Activated CD4-positive, alpha-beta T cell treated with anti-CD3 and anti-CD28 coated beads for 36 hours (primary cell): Measurements from ENCODE around the gene DTNB. TPM values are rescaled to one million over a fixed set of nuclear protein-coding genes. Genes with fewer than 3 reads are reported as not detected.

Source experiments
- ATAC-seq: fragments of 200-7000 bp; cut with Tn5 transposase; one replicate; pipeline ENCODE4 v1.10.0; 2021; ENCODE audit warnings: mild to moderate bottlenecking, moderate library complexity
- CTCF ChIA-PET: fragments of 350-600 bp; sonication (Branson Sonifier 250); formaldehyde crosslinking; loops from one replicate; lab custom pipeline; 2021; ENCODE audit warnings: antibody characterized with exemption; lab: Charles Lee
- POLR2A ChIA-PET: fragments of 350-600 bp; sonication (Branson Sonifier 250); formaldehyde crosslinking; loops from one replicate; lab custom pipeline; 2021; ENCODE audit warnings: antibody characterized with exemption, inconsistent platforms; lab: Charles Lee
- DNase-seq: peaks from one replicate; pipeline ENCODE4 v3.0.0-alpha.2; 2020
- H3K27ac Mint-ChIP-seq: one replicate; pipeline ENCODE4 v1.8.0; 2021; ENCODE audit warnings: mixed read lengths
- H3K27me3 Mint-ChIP-seq: one replicate; pipeline ENCODE4 v1.8.0; 2021; ENCODE audit warnings: mixed read lengths
- H3K36me3 Mint-ChIP-seq: one replicate; pipeline ENCODE4 v1.8.0; 2021; ENCODE audit warnings: low read depth, mixed read lengths
- H3K4me1 Mint-ChIP-seq: one replicate; pipeline ENCODE4 v1.8.0; 2021; ENCODE audit warnings: mixed read lengths
- H3K4me3 Mint-ChIP-seq: one replicate; pipeline ENCODE4 v1.8.0; 2021; ENCODE audit warnings: mild to moderate bottlenecking, moderate library complexity, mixed read lengths
- H3K9me3 Mint-ChIP-seq: one replicate; pipeline ENCODE4 v1.8.0; 2021; ENCODE audit warnings: low read depth, mixed read lengths
- intact Hi-C, 2 experiments: fragments of 100-400 bp; cut with DNase I in 1 of 2; cut with micrococcal nuclease in 1 of 2; formaldehyde crosslinking; loops; one replicate each; pipeline versions ENCODE4 v1.14.2 to v1.15.1; 2022 to 2024; cut with DNase I, micrococcal nuclease
- total RNA-seq, 2 experiments: library from RNA; stranded (reverse); gene quantifications; one replicate each; pipeline ENCODE4 v1.2.3, GENCODE V29; 2021

DTNB gene
- total RNA-seq, 2 experiments from 2014 or later, result 17.1 to 33.5 TPM

GRCh38 chr2:25590921-25591505 lies 82.4 kb downstream of the DTNB start:
- no peaks in the 10 kb centered on the region for H3K27me3 Mint-ChIP-seq
- H3K36me3 Mint-ChIP-seq, result no peaks in the 10 kb centered on the region
- ChIA-PET POLR2A (no interaction called here), CTCF (interaction anchor here (0.7 to 2.7 kb wide), 4 partner anchors 16 to 903 kb away, joined by 3 to 14 read pairs (median 4); no protein-coding TSS in a partner anchor)
- H3K27ac Mint-ChIP-seq, result no peak overlapping the region
- intact Hi-C loops, result no loop called here
- peaks cover 32% of the 10 kb centered on the region for H3K4me1 Mint-ChIP-seq
- no peak overlapping the region for H3K4me3 Mint-ChIP-seq
- no peak for ATAC-seq
- H3K9me3 Mint-ChIP-seq, result no peaks in the 10 kb centered on the region
- DNase-seq, result no peak

GRCh38 chr2:25589676-25590205 lies 83.6 kb downstream of the DTNB start:
- Mint-ChIP-seq H3K4me3 (no peak overlapping the region), H3K27me3 (no peaks in the 10 kb centered on the region), H3K4me1 (peaks cover 32% of the 10 kb centered on the region), H3K27ac (no peak overlapping the region), H3K36me3 (no peaks in the 10 kb centered on the region), H3K9me3 (no peaks in the 10 kb centered on the region)
- ChIA-PET POLR2A (no interaction called here), CTCF (interaction anchor here (0.8 to 1.3 kb wide), 2 partner anchors 28 to 228 kb away, joined by 3 to 4 read pairs; no protein-coding TSS in a partner anchor)
- intact Hi-C loops, result no loop called here
- ATAC-seq (no peak), DNase-seq (no peak)

DNA sequence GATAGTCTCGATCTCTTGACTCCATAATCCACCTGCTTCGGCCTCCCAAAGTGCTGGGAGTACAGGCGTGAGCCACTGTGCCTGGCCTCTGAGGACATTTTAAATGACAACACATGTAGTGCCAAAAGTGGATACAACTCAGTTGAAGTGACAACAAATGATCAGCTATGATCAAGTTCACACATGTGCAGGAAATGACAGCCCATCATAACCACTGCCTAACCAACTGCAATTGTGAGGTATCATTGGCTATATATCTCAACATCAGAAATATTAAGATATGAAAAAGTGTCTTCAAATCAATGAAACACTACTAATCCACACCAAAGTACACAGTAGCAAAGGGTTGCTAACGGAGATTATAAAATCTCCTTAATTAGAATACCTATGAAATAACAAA lies 84.8 kb downstream of the DTNB start:
- ATAC-seq, result no peak
- DNase-seq, result no peak
- Mint-ChIP-seq H3K4me3 (no peak overlapping the region), H3K36me3 (no peaks in the 10 kb centered on the region), H3K9me3 (no peaks in the 10 kb centered on the region), H3K27me3 (no peaks in the 10 kb centered on the region), H3K27ac (no peak overlapping the region), H3K4me1 (peaks cover 30% of the 10 kb centered on the region)
- ChIA-PET POLR2A (no interaction called here), CTCF (interaction anchor here (1.0 kb wide), 1 partner anchor 742 kb away, joined by 4 read pairs; no protein-coding TSS in a partner anchor)
- intact Hi-C loops, result no loop called here

GRCh38 chr2:25587361-25587760 lies 86.0 kb downstream of the DTNB start:
- CTCF ChIA-PET, result interaction anchor here (1.1 kb wide), 1 partner anchor 11 kb away, joined by 4 read pairs; no protein-coding TSS in a partner anchor
- DNase-seq, result peak; percentile 66
- Mint-ChIP-seq H3K36me3 (no peaks in the 10 kb centered on the region), H3K27me3 (no peaks in the 10 kb centered on the region), H3K4me1 (peaks cover 24% of the 10 kb centered on the region), H3K4me3 (no peak overlapping the region), H3K9me3 (no peaks in the 10 kb centered on the region), H3K27ac (peak overlapping the region; percentile 55)
- POLR2A ChIA-PET, result interaction anchor here (0.5 kb wide), 1 partner anchor 274 kb away, joined by 5 read pairs; no protein-coding TSS in a partner anchor
- peak; percentile 52 for ATAC-seq
- intact Hi-C loops, result loop anchor here in 1 of 2 experiments (2.0 kb wide), 2 partner anchors 135 to 237 kb away; no protein-coding TSS in a partner anchor

GRCh38 chr2:25586726-25587144 lies 86.6 kb downstream of the DTNB start:
- peak overlapping the region; percentile 68 for H3K27ac Mint-ChIP-seq
- intact Hi-C loops, result loop anchor here (1.0 to 2.0 kb wide), 4 partner anchors 28 to 272 kb away; no protein-coding TSS in a partner anchor
- ChIA-PET CTCF (interaction anchor here (0.7 to 2.1 kb wide), 5 partner anchors 12 to 225 kb away, joined by 3 to 6 read pairs (median 3); no protein-coding TSS in a partner anchor), POLR2A (interaction anchor here (0.5 kb wide), 1 partner anchor 274 kb away, joined by 5 read pairs; no protein-coding TSS in a partner anchor)
- no peak overlapping the region for H3K4me3 Mint-ChIP-seq
- no peaks in the 10 kb centered on the region for H3K9me3 Mint-ChIP-seq
- H3K27me3 Mint-ChIP-seq, result no peaks in the 10 kb centered on the region
- H3K4me1 Mint-ChIP-seq, result peaks cover 18% of the 10 kb centered on the region
- peak; percentile 88 for ATAC-seq
- peak; percentile 65 for DNase-seq
- H3K36me3 Mint-ChIP-seq, result no peaks in the 10 kb centered on the region

DNA sequence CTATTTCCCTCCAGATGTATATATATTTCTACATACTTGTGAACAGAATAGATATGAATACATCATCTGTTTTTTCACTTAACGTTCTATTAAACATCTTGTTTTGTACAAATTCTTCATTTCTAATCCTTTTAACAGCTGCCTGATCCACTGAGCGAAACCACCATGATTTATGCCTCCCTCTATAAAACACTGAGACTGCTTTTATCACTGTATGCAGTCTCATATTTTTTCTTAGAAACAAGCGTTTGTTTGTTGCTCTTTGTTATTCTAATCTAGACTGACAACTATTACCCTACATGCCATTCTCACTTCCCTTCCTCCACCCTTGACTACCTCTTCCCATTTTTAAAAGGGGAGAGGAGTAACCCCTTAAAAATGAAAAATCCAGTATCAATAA lies 88.2 kb downstream of the DTNB start:
- no peak for DNase-seq
- Mint-ChIP-seq H3K9me3 (no peaks in the 10 kb centered on the region), H3K4me3 (no peak overlapping the region), H3K4me1 (peaks cover 16% of the 10 kb centered on the region), H3K27me3 (no peaks in the 10 kb centered on the region), H3K36me3 (no peaks in the 10 kb centered on the region), H3K27ac (no peak overlapping the region)
- CTCF ChIA-PET, result interaction anchor here (1.0 to 2.1 kb wide), 2 partner anchors 22 to 114 kb away, joined by 3 to 6 read pairs; no protein-coding TSS in a partner anchor
- ATAC-seq, result no peak
- POLR2A ChIA-PET, result no interaction called here
- intact Hi-C loops, result no loop called here

DNA sequence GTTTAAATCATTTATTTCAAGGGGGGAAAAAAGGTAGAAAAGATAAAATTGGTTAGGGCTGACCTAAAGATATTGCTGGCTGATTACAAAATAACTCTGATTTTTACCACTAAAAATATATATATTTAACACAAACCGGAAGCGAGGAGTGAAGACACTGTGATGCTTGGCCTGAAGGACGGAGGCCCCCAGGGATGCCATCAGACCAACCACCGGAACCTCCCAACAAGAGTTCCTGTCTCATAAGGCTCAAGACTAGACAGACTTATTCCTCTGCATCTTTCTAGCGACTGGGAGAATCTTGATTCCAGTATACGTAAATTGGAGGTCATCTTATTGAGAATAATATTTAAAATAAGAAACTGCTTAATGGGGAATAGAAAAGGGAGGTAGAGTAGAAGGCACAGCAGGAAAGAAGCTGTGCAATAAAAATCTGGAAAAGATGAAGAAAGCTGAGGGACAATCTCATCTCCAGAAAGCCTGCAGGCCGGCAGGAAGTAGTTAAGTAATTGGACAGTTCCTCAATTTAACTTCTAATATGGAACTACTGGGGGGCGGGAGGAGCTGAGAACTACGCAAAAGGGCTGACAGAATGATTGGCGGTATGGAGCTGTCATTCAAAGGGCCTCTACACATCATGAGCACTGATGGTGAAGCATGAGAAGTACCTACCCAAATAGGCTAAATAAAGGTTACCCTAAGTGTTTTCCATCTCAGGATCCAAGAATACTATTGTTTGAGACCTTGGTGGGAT lies 91.1 kb downstream of the DTNB start:
- no peak overlapping the region for H3K4me3 Mint-ChIP-seq
- ATAC-seq, result no peak
- CTCF ChIA-PET, result interaction anchor here (1.5 kb wide), 1 partner anchor 24 kb away, joined by 3 read pairs; no protein-coding TSS in a partner anchor
- no peaks in the 10 kb centered on the region for H3K27me3 Mint-ChIP-seq
- H3K4me1 Mint-ChIP-seq, result peaks cover 9% of the 10 kb centered on the region
- DNase-seq, result no peak
- POLR2A ChIA-PET, result no interaction called here
- no peak overlapping the region for H3K27ac Mint-ChIP-seq
- no peaks in the 10 kb centered on the region for H3K9me3 Mint-ChIP-seq
- intact Hi-C loops, result no loop called here
- H3K36me3 Mint-ChIP-seq, result peaks cover 2% of the 10 kb centered on the region

DNA sequence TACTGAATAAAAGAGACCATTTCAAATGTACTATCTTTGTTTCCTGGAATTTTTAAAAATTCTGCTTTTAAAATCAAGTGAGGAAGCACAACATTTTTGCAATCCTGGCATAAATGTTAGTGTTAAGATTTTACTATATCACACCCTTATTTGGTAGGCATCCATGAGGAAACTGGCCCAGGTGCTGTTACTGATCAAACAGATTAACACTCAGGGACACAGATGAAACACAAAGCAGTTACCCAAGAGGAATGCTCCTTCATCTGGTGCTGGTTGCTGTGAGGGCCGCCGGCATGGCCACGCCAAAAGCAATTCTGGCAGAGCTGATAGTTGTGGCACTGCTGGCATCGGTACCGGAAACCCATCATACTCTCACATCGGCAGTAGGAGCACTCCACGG lies 96.8 kb downstream of the DTNB start:
- DNase-seq, result no peak
- no peaks in the 10 kb centered on the region for H3K4me1 Mint-ChIP-seq
- intact Hi-C loops, result no loop called here
- no peak overlapping the region for H3K27ac Mint-ChIP-seq
- POLR2A ChIA-PET, result no interaction called here
- CTCF ChIA-PET, result no interaction called here
- no peaks in the 10 kb centered on the region for H3K27me3 Mint-ChIP-seq
- peaks cover 8% of the 10 kb centered on the region for H3K36me3 Mint-ChIP-seq
- H3K9me3 Mint-ChIP-seq, result no peaks in the 10 kb centered on the region
- ATAC-seq, result no peak
- no peak overlapping the region for H3K4me3 Mint-ChIP-seq

DNA sequence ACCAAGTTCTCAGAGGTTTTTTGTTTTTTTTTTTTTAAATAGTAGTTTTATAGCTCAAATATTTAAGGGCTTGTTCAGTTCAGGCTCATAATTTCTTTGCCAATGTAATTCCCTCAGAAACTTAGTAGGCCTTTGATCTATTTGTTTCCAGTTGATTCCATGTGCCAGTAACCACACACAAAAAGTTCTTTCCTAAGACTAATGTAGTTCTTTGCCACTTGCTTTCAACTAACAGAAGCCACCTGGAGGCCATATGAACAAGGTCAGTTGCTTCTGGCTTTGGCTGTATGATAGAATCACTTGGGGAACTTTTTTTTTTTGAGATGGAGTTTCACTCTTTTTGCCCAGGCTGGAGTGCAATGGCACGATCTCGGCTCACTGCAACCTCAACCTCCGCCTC lies 100.7 kb downstream of the DTNB start:
- H3K4me3 Mint-ChIP-seq, result no peak overlapping the region
- no peaks in the 10 kb centered on the region for H3K27me3 Mint-ChIP-seq
- no peaks in the 10 kb centered on the region for H3K4me1 Mint-ChIP-seq
- intact Hi-C loops, result no loop called here
- ATAC-seq, result no peak
- no peak overlapping the region for H3K27ac Mint-ChIP-seq
- CTCF ChIA-PET, result interaction anchor here (1.4 kb wide), 1 partner anchor 258 kb away, joined by 5 read pairs; no protein-coding TSS in a partner anchor
- peaks cover 9% of the 10 kb centered on the region for H3K36me3 Mint-ChIP-seq
- no peak for DNase-seq
- POLR2A ChIA-PET, result no interaction called here
- H3K9me3 Mint-ChIP-seq, result no peaks in the 10 kb centered on the region

DNA sequence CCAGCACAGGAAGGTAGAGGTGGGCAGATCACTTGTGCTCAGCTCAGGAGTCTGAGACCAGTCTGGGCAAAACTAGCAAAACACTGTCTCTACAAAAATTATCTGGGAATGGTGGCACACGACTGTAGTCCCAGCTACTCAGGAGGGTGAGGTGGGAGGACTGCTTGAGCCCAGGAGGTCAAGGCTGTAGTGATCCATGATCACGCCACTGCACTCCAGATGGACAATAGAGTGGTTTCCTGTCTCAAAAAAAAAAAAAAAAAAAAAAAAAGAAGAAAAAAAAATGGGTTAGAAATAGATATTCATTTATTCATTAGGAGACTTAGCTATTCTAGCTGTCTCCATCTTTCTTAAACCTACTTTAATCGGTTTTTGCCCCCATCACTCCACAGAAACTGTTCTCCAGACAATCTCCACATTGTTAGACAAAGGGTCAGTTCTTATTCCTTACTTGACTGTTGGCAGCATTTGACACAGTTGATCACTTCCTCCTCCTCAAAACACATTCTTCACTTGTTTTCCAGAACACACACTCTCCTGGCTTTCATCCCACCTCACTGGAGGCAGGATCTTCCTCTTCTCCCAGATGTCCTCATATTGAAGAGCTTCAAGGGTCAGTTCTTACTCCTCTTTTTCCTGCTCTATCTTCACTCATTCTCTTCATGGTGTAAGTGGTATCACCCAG lies 103.1 kb downstream of the DTNB start:
- ChIA-PET POLR2A (no interaction called here), CTCF (interaction anchor here (0.7 kb wide), 1 partner anchor 1006 kb away, joined by 3 read pairs; no protein-coding TSS in a partner anchor)
- Mint-ChIP-seq H3K4me1 (no peaks in the 10 kb centered on the region), H3K27ac (no peak overlapping the region), H3K9me3 (no peaks in the 10 kb centered on the region), H3K36me3 (peaks cover 9% of the 10 kb centered on the region), H3K27me3 (no peaks in the 10 kb centered on the region), H3K4me3 (no peak overlapping the region)
- DNase-seq (no peak), ATAC-seq (no peak)
- intact Hi-C loops, result no loop called here

- intact Hi-C loops, result loop anchor here in 1 of 2 experiments (1.0 kb wide), 3 partner anchors 45 to 258 kb away; no protein-coding TSS in a partner anchor
- no peaks in the 10 kb centered on the region for H3K9me3 Mint-ChIP-seq
- peaks cover 4% of the 10 kb centered on the region for H3K36me3 Mint-ChIP-seq
- H3K27me3 Mint-ChIP-seq, result no peaks in the 10 kb centered on the region
- H3K4me1 Mint-ChIP-seq, result peaks cover 3% of the 10 kb centered on the region
- H3K4me3 Mint-ChIP-seq, result no peak overlapping the region
- no peak overlapping the region for H3K27ac Mint-ChIP-seq
- ATAC-seq (peak; percentile 55), DNase-seq (no peak)
- POLR2A ChIA-PET, result no interaction called here
- CTCF ChIA-PET, result interaction anchor here (0.9 to 1.3 kb wide), 4 partner anchors 9 to 245 kb away, joined by 3 to 8 read pairs (median 4); no protein-coding TSS in a partner anchor
Observed at GRCh38 chr2:25567406-25567805, 106.0 kb downstream of the DTNB start.
